WI38 (cell line): Measurements from ENCODE around the gene NT5M.
"Not testable (repeated sequence)": the region's sequence is repeated elsewhere in the genome, so short reads cannot be mapped to it uniquely, and the experiment has no call there.

Source experiments
- H3K4me3 ChIP-seq: 2 replicates; pipeline ENCODE4 v1.5.1; 2011; ENCODE audit warnings: low read depth, mild to moderate bottlenecking, control low read depth, low read length
- TF ChIP-seq, protein P1 (sequence below): IDR thresholded peaks from 2 replicates; pipeline ENCODE4 v1.5.1; 2012; ENCODE audit warnings: low read depth, mild to moderate bottlenecking, control low read depth, low read length

NT5M gene

DNA sequence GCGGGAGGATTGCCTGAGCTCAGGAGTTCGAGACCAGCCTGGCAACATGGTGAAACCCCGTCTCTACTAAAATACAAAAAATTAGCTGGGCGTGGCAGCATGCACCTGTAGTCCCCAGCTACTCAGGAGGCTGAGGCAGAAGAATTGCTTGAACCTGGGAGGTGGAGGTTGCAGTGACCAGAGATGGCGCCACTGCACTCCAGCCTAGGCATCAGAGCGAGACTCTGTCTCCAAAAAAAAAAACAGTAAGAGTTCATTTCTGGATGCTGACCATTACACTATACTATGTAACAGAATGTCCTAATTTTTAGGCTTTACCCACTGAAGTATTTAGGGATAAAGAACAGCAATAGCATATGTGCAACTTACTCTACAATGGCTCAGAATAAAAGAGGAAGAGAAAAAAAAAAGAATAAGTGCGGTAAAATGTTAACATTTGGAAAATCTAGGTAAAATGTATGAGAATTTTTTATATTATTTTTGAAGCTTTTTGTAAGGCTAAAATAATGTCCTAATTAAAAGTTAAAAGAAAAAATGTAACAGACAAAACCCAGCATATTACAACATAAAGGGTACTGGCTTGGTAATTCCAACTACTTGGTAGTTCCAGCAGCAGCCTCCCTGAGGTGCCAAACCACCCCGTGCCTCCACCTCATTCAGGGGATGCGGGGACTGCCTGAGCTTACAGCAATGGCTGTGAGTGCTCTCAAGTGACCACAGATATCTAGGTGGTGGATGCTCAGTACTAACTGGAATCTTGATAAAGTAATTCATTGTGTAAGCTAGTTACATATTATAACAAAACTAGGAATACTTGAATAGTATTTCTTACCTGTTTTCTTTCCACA is 33.0 kb upstream of the NT5M start:
- H3K4me3 ChIP-seq, result no peak overlapping the region
- TF ChIP-seq, protein P1, sequence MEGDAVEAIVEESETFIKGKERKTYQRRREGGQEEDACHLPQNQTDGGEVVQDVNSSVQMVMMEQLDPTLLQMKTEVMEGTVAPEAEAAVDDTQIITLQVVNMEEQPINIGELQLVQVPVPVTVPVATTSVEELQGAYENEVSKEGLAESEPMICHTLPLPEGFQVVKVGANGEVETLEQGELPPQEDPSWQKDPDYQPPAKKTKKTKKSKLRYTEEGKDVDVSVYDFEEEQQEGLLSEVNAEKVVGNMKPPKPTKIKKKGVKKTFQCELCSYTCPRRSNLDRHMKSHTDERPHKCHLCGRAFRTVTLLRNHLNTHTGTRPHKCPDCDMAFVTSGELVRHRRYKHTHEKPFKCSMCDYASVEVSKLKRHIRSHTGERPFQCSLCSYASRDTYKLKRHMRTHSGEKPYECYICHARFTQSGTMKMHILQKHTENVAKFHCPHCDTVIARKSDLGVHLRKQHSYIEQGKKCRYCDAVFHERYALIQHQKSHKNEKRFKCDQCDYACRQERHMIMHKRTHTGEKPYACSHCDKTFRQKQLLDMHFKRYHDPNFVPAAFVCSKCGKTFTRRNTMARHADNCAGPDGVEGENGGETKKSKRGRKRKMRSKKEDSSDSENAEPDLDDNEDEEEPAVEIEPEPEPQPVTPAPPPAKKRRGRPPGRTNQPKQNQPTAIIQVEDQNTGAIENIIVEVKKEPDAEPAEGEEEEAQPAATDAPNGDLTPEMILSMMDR, result no peak

DNA sequence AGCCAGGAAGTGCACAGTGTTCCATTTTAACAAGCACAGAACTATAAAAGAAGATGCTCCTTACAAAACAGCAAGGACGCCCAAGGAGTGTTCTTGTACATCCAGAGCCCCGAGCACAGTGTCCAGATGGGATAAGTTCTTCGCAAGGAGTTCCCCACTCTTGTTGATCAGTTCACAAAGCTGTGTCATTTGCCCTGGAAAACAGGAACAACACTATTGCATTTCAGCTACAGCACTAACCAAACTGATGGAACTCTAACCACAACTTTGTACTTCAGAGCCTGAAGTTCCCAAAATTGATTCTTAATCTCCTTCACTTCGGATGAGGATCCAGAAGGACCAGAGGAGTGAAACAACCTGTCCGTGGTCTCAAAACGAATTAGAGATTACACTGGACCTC is 27.2 kb upstream of the NT5M start:
- TF ChIP-seq, protein P1, result no peak
- H3K4me3 ChIP-seq, result no peak overlapping the region

DNA sequence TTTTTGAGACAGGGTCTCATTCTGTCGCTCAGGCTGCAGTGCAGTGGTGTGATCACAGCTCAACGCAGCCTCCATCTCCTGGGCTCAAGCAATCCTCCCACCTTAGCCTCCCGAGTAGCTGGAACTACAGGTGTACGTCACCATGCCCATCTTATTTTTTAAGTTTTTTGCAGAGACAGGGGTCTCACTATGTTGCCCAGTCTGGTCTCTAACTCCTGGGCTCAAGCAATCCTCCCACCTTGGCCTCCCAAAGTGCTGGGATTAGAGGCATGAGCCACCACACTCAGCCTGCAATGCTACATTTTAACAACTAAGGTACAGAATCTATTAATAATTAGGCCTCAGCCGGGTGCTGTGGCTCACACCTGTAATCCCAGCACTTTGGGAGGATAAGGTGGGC is 25.7 kb upstream of the NT5M start:
- not testable (repeated sequence) for H3K4me3 ChIP-seq

DNA sequence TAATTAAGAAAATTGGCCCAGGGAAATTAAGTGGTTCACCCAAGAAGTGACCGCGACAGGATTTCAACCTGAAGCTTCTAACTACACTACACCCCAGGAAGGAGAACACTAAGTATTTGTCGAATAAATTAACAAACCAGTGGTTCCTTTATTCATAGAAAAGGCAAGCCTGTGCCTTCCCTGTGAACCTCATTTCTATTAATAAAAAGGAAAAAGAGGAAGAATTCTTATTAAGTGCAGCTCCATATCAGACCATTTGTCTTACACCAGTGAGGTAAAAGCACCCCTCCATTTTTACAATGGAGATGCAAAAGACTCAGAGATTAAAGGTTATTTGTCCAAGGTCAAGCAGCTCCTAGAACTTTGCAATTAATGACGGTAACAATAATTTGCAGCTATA is 23.9 kb upstream of the NT5M start:
- H3K4me3 ChIP-seq, result no peak overlapping the region
- TF ChIP-seq, protein P1, result no peak

DNA sequence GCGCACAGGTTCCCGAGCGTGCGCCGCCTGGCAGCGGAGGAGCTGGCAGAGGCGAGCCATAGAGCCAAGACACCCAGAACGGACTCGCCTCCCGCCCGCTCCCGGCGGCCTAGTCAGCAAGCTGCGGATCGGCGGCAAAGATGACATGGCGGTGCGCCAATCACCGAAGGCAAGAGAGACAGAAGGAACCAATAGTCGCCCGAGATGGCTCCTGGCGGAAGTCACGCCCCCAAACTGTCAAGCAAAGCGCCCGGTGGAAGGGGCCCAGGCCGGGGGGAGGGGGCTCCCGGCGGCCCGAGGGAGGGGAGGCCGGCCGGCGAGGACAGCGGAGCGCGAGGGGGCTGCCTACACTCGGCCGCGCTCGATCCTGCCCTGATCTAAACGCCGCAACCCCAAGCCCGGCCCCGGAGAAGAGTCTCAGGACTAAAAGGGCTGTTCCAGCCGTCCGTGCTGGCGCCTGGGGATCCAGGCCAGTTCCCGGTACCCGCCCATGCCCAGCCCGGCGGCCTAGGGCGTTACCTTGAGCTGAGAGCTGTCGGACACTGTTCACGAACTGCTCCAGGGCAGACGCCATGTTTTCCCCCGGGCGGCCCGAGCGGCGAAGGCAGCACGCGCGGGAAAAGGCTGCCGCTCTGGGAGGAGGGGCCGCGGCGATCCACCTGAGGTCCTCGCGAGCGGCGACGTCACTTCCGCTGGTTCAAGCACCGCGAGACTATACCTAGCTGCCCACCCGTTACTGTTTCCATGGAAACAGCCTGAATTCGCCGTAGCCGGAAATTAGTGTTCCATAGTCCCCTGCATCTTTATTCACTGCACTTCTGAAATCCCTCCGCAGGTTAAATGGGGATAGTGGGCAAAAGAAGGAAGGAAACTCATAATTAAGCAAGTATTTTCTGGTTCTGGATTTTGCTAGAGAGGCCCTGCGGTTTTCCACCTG is 22.3 kb upstream of the NT5M start, which contains the start of gene COPS3:
Gene COPS3, minus strand, starts transcription at position 634 of the 937 bp plus-strand sequence. Its CDS starts 60 bp downstream, at position 574.
- peak within 1 kb of the TSS; percentile 80 for H3K4me3 ChIP-seq
- TF ChIP-seq, protein P1, result no peak

DNA sequence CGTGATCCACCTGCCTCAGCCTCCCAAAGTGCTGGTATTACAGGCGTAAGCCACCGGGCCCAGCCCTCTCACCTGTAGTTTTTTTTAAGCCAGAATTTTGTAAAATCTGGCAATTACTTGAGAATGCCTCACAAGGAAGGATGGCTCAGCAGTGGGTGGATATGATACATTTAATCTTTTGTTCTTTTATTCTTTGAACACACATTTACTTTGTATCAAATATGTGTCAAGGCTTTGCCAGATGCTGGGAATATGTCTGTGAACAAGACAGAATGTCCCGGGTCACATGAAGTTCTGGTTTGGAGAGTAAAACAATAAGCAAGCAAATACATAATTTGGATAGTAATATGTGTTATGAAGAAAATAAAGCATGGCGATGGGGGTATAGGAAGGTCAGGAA is 17.2 kb upstream of the NT5M start:
- no peak overlapping the region for H3K4me3 ChIP-seq
- TF ChIP-seq, protein P1, result no peak

DNA sequence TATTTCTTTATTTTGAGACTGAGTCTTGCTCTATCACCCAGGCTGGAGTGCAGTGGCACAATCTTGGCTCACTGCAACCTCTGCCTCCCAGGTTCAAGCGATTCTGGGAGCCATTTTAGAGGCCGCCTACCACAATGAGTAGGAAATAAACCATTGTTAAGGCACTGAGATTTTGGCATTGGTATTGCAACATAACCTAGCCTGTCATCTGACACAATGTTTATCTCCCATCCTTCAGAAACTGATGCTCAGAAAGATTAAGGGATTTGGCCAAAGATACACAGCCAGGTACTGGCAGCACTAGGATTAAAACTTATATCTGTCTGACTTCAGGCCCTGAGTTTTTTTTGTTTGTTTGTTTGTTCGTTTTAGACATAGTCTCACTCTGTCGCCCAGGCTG is 14.1 kb upstream of the NT5M start:
- H3K4me3 ChIP-seq, result no peak overlapping the region
- TF ChIP-seq, protein P1, result no peak
